PC-9 (cell line): ENCODE measurements around the gene RAP2A.

Experiments used
- CTCF ChIP-seq: fragments of 200-600 bp; sonication (generic); conservative IDR thresholded peaks from 2 replicates; pipeline ENCODE4 v1.6.1; 2017; ENCODE audit warnings: mixed run types, antibody characterized with exemption, mild to moderate bottlenecking, moderate library complexity
- EZH2 ChIP-seq: fragments of 200-600 bp; sonication (generic); IDR thresholded peaks from 2 replicates; pipeline ENCODE4 v1.8.0; 2017; ENCODE audit warnings: antibody characterized with exemption, low read depth

- no peak for TF ChIP-seq EZH2
- no peak for TF ChIP-seq CTCF
Measured at GRCh38 chr13:97429681-97430081, 4.3 kb upstream of the RAP2A start.
